GM21526 (cell line): ENCODE results near the gene TP53I11.

Experiments used
- ATAC-seq: cut with Tn5 transposase; IDR thresholded peaks from one replicate; pipeline ENCODE4 v1.9.1; 2021; ENCODE audit warnings: moderate library complexity; ENCODE audit not compliant: unreplicated experiment, low FRiP score

The TP53I11 gene

GRCh38 chr11:44917741-44918140, 32.9 kb downstream of the TP53I11 start:
- no peak for ATAC-seq

- ATAC-seq: no peak
These were observed 33.8 kb downstream of the TP53I11 start for GRCh38 chr11:44916801-44917385.

- no peak for ATAC-seq
These were observed 34.4 kb downstream of the TP53I11 start for GRCh38 chr11:44916331-44916730.

- ATAC-seq: no peak
These were observed 35.1 kb downstream of the TP53I11 start for GRCh38 chr11:44915621-44916020.

DNA sequence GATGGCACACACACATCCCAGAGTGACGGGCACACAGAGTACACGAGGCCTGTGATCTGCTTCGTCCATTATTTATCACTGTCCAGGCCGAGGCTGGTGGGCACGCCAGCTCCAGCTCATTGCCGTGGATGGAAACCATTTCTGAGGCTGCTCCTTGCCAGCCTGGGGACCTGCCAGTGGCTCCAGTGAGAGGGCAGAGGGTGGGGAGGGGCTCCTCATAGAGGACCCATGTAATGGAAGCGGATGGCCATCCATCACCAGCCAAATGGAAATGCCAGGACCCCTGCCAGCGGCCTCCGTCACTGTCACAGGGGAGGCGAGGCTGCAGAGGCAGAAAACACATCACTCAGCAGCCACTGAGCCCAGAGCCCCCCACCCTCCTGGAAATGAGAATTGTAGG, 35.7 kb downstream of the TP53I11 start:
- no peak for ATAC-seq

DNA sequence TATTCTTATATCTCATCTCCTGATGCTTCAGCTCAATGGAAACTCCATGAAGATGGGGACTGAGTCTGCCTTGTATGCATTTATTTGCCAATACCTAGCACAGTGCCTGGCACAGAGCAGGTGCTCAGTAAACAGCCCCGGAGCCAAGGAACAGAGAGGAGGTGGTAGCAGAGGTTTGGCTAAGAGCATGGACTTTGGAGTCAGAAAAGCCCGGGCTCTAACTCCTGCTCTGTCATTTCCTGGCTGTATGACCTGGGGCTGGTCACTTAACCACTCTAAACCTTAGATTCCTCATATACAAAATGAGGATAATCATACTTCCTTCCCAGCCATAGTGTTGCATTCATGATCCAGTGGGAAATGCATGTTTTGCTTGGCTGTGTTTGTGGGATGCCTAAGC, 36.6 kb downstream of the TP53I11 start:
- no peak for ATAC-seq

GRCh38 chr11:44913502-44913901, 37.2 kb downstream of the TP53I11 start:
- no peak for ATAC-seq

GRCh38 chr11:44912270-44912987, 38.3 kb downstream of the TP53I11 start:
- ATAC-seq: no peak

DNA sequence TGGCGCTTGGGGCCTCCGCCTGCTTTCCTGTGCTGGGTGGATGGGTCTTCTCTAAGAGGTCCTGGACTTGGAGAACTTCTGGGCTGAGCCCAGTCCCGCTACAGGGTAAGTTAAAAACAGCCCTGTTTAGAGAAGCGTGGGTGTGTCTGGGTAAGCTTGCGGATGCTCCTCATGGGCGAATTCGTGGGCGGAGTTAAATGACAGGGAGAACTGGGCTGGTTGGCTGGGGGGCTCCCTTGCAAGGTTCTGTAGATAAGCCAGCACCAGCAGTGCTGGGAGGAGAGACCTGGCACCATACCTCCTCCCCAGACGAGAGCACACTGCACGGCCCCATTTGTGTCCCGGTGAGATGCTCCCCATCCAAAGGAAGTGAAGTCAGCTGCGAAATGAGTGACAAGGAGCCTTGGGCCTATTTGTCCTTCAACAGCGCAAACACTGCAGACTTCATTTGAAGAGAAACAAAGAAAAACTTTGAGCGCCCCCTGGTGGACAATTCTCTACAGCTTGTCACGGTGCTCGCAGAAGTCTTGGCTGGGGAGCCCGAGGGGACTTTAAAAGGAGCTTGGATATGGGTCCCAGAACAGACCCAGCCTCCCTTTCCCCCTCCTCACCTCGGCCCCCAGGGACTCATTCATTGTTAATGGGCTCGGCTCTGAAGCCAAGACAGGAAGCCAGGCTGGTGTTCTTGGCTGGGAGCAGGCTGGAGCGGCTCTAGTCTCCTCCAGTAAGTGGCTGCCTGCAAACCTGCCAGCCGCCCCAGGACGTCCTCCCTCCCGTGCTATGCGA, 39.5 kb downstream of the TP53I11 start:
- ATAC-seq: no peak

GRCh38 chr11:44910591-44910990, 40.1 kb downstream of the TP53I11 start:
- no peak for ATAC-seq

DNA sequence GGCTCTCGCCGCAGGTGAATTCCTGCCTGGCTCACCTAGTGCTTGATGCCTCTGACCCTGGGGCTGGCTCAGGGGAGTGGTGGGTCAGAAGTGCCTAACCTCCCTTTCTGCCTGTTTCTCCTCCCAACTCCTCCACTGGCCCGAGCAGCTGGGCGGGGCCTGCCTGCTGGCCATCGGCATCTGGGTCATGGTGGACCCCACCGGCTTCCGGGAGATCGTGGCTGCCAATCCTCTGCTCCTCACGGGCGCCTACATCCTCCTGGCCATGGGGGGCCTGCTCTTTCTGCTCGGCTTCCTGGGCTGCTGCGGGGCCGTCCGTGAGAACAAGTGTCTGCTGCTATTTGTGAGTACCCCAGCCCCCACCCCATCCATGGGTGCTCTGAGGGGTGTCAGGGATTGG, 41.1 kb downstream of the TP53I11 start:
- ATAC-seq: no peak

DNA sequence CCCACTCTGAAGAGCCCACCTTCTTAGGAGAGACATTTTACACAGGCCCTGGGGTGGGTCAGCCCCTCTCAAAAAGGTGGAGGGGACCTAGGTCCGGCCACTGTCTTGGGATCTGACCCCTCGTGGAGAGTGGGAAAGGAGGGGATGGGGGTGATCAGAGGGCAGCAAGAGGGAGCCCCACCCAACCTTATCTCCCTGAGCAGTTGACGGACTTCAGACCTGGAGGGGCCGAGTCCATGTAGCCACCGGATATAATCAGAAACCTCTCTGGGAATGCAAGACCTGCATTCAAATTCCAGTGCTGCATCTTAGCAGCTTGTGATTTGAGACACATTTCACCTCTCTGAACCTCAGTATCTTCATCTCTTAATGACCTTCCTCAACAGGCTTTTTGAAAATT, 44.0 kb downstream of the TP53I11 start:
- ATAC-seq: no peak

GRCh38 chr11:44905131-44905866, 45.4 kb downstream of the TP53I11 start:
- no peak for ATAC-seq

DNA sequence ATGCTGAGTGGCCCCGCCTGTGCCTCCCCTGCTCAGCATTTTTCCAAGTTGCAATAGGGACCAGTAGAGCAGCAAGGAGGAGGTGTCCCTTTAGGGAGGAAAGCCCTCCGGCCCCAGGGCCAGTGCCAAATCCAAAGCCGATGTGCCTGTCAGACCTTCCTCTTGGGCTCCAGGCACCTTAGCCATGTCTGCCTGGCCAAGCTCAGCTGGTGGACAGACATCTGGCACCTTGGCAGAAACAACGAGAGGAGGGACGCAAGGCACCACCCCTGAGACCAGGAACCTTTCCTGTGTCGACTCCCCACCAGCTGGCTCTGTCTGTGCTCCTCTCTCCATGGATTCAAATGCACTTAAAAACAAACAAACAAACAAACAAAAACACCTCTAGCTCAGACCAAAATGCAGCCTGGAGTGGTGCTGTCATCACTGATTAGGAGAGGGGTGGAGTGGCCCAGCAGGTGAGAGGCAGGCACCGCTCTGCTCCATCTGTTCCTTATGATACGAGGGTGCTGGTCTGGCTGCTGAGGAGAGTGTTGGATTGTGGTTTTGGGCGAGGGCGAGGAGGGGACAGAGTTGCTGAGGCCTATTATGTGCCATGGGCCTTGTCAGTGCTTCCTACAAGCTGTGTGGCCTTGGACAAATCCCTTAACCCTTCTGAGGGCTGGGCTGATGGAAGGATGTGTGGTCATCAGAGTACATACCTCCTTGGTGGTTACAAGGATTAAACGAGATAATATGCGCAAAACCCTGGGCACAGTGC, 46.2 kb downstream of the TP53I11 start:
- no peak for ATAC-seq

- no peak for ATAC-seq
These were observed 47.2 kb downstream of the TP53I11 start for GRCh38 chr11:44903518-44903917.

DNA sequence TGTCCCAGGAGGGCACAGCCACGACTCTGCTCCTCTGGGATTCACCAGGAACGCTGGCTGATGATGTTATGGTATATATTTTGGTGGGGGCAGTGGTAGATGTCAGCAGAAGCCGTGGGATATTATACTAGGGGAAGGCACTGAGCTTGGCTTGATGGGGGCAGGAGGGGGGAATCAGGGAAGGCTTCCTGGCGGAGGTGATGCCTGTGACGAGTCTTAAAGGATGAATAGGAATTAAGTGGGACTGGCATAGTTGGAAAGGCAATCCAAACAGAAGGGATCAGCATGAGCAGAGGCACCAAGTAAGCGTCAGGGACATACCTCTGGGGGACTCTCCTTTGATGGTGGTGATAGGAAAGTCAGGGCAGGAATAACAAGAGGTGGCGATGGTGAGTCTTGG, 47.6 kb downstream of the TP53I11 start:
- ATAC-seq: no peak

- ATAC-seq: no peak
These were observed 48.9 kb downstream of the TP53I11 start for GRCh38 chr11:44901786-44902185.

GRCh38 chr11:44901120-44901633, 49.5 kb downstream of the TP53I11 start:
- no peak for ATAC-seq

GRCh38 chr11:44899959-44900358, 50.7 kb downstream of the TP53I11 start:
- ATAC-seq: no peak
